GM12874 (cell line): Measurements from ENCODE around the gene RBMS2.

Source experiments
- CTCF ChIP-seq: IDR thresholded peaks from 2 replicates; pipeline ENCODE4 v1.5.1; 2011; ENCODE audit warnings: low read depth, mild to moderate bottlenecking, control low read depth, low read length, moderate library complexity; ENCODE audit not compliant: insufficient read depth

The RBMS2 gene

GRCh38 chr12:56631790-56632700 lies 110.4 kb downstream of the RBMS2 start:
- no peak for TF ChIP-seq CTCF

- TF ChIP-seq CTCF: no peak
These were observed 111.3 kb downstream of the RBMS2 start for GRCh38 chr12:56632701-56633467.

GRCh38 chr12:56633468-56634241 lies 112.0 kb downstream of the RBMS2 start:
- no peak for TF ChIP-seq CTCF

GRCh38 chr12:56634242-56634836 lies 112.7 kb downstream of the RBMS2 start:
- no peak for TF ChIP-seq CTCF

- peak; percentile 31; the same call in 1 of the 2 replicates for TF ChIP-seq CTCF
These were observed 113.5 kb downstream of the RBMS2 start for GRCh38 chr12:56634837-56635791.

- no peak for TF ChIP-seq CTCF
These were observed 114.4 kb downstream of the RBMS2 start for GRCh38 chr12:56635806-56636674.
